Liver (tissue), 9 donors: ENCODE results near the gene SPECC1L. TPM values are rescaled to one million over a fixed set of nuclear protein-coding genes. Genes with fewer than 3 reads are reported as not detected.

Experiments used
- DNase-seq: peaks from one replicate; pipeline ENCODE4 v3.0.0-alpha.2; 2017; ENCODE audit warnings: low spot score
- H3K27ac ChIP-seq, 2 donors: one replicate each; pipeline ENCODE4 v1.7.0; 2013; ENCODE audit warnings: inconsistent platforms in 2 of 2, low read length in 2 of 2, control low read depth in 1 of 2, low read depth in 1 of 2, mild to moderate bottlenecking in 1 of 2
- H3K27me3 ChIP-seq, 4 donors: one replicate each; pipeline versions ENCODE4 v1.6.1 to v1.7.0; 2013; ENCODE audit warnings: low read length in 3 of 4, inconsistent platforms in 1 of 4, mild to moderate bottlenecking in 1 of 4, moderate library complexity in 1 of 4; ENCODE audit not compliant: control insufficient read depth in 4 of 4, insufficient read depth in 4 of 4
- H3K36me3 ChIP-seq, 4 donors: one replicate each; pipeline versions ENCODE4 v1.6.1 to v1.7.0; 2013; ENCODE audit warnings: low read length in 3 of 4, mild to moderate bottlenecking in 3 of 4, low read depth in 1 of 4, moderate library complexity in 1 of 4; ENCODE audit not compliant: control insufficient read depth in 4 of 4, insufficient read depth in 3 of 4
- H3K4me1 ChIP-seq, 4 donors: one replicate each; pipeline versions ENCODE4 v1.6.1 to v1.7.0; 2013; ENCODE audit warnings: low read length in 3 of 4, mild to moderate bottlenecking in 3 of 4, moderate library complexity in 1 of 4; ENCODE audit not compliant: control insufficient read depth in 4 of 4, insufficient read depth in 4 of 4
- H3K4me3 ChIP-seq, 3 donors: one replicate each; pipeline versions ENCODE4 v1.6.1 to v1.7.0; 2013; ENCODE audit warnings: low read length in 3 of 3, control low read depth in 1 of 3, low read depth in 1 of 3, mild to moderate bottlenecking in 1 of 3
- H3K9ac ChIP-seq, 2 donors: one replicate each; pipeline ENCODE4 v1.7.0; 2013; ENCODE audit warnings: low read length in 2 of 2, mild to moderate bottlenecking in 2 of 2, moderate library complexity in 2 of 2, control low read depth in 1 of 2, low read depth in 1 of 2
- H3K9me3 ChIP-seq, 4 donors: one replicate each; pipeline versions ENCODE4 v1.6.1 to v1.7.0; 2013; ENCODE audit warnings: low read length in 3 of 4; ENCODE audit not compliant: control insufficient read depth in 4 of 4
- EGR1 ChIP-seq, 2 donors: IDR thresholded peaks; 2 replicates each; pipeline ENCODE4 v1.6.1; 2016 to 2018; ENCODE audit warnings: antibody characterized with exemption in 2 of 2, low read depth in 2 of 2
- FOXA1 ChIP-seq: IDR thresholded peaks from 2 replicates; pipeline ENCODE4 v1.6.1; 2016; ENCODE audit warnings: antibody characterized with exemption
- FOXA2 ChIP-seq: IDR thresholded peaks from 2 replicates; pipeline ENCODE4 v1.6.1; 2016; ENCODE audit warnings: antibody characterized with exemption
- GABPA ChIP-seq, 2 donors: IDR thresholded peaks in 1 of 2; conservative IDR thresholded peaks in 1 of 2; 2 replicates each; pipeline ENCODE4 v1.6.1; 2016; ENCODE audit warnings: antibody characterized with exemption in 2 of 2, mild to moderate bottlenecking in 1 of 2, moderate library complexity in 1 of 2
- HNF4A ChIP-seq, 2 donors: conservative IDR thresholded peaks; 2 replicates each; pipeline ENCODE4 v1.6.1; 2016; ENCODE audit warnings: antibody characterized with exemption in 2 of 2, mild to moderate bottlenecking in 2 of 2
- HNF4G ChIP-seq: IDR thresholded peaks from 2 replicates; pipeline ENCODE4 v1.6.1; 2016; ENCODE audit warnings: antibody characterized with exemption
- JUND ChIP-seq, 2 donors: IDR thresholded peaks; 2 replicates each; pipeline ENCODE4 v1.6.1; 2016; ENCODE audit warnings: antibody characterized with exemption in 2 of 2
- NR2F2 ChIP-seq: IDR thresholded peaks from 2 replicates; pipeline ENCODE4 v1.6.1; 2016; ENCODE audit warnings: antibody characterized with exemption
- RAD21 ChIP-seq, 2 donors: IDR thresholded peaks; 2 replicates each; pipeline ENCODE4 v1.6.1; 2016; ENCODE audit warnings: antibody characterized with exemption in 2 of 2, mild to moderate bottlenecking in 2 of 2
- REST ChIP-seq: IDR thresholded peaks from 2 replicates; pipeline ENCODE4 v1.6.1; 2016; ENCODE audit warnings: antibody characterized with exemption, mild to moderate bottlenecking
- RXRA ChIP-seq, 2 donors: IDR thresholded peaks; 2 replicates each; pipeline ENCODE4 v1.6.1; 2017 to 2018; ENCODE audit warnings: antibody characterized with exemption in 2 of 2, mild to moderate bottlenecking in 1 of 2
- SP1 ChIP-seq: IDR thresholded peaks from 2 replicates; pipeline ENCODE4 v1.6.1; 2018; ENCODE audit warnings: antibody characterized with exemption, mild to moderate bottlenecking
- TAF1 ChIP-seq: conservative IDR thresholded peaks from 2 replicates; pipeline ENCODE4 v1.6.1; 2016; ENCODE audit warnings: antibody characterized with exemption, mild to moderate bottlenecking
- YY1 ChIP-seq: IDR thresholded peaks from 2 replicates; pipeline ENCODE4 v1.6.1; 2016; ENCODE audit warnings: antibody characterized with exemption, mild to moderate bottlenecking
- ZBTB33 ChIP-seq: IDR thresholded peaks from 2 replicates; pipeline ENCODE4 v1.6.1; 2016; ENCODE audit warnings: antibody characterized with exemption
- WGBS: extraction: QIAGEN DNeasy Blood & Tissue Kit; methylation state at CpG from one replicate; pipeline ENCODE4 v1.1.7; 2013; 5-methylcytosine and 5-hydroxymethylcytosine counted together
- polyA plus RNA-seq, 2 donors: library from polyadenylated mRNA; stranded (reverse) in 1 of 2; unstranded in 1 of 2; fragments of 200-250 nt in 1 of 2; fragments of >200 nt in 1 of 2; fragmentation: Nextera tagmentation in 1 of 2; extraction: Ambion mirVana in 1 of 2; gene quantifications; one replicate each; pipeline versions ENCODE4 v1.2.1 to v1.2.3, GENCODE V29; 2013 to 2015
- total RNA-seq, 2 donors: library from RNA; depleted of rRNA; stranded (reverse); fragments of >200 nt; gene quantifications; one replicate each; pipeline ENCODE4 v1.2.3, GENCODE V29; 2014
- TF ChIP-seq, protein P1 (sequence below): IDR thresholded peaks from 2 replicates; pipeline ENCODE4 v1.6.1; 2016; ENCODE audit warnings: antibody characterized with exemption
- TF ChIP-seq, protein P2 (sequence below): IDR thresholded peaks from 2 replicates; pipeline ENCODE4 v1.6.1; 2016; ENCODE audit warnings: antibody characterized with exemption
- TF ChIP-seq, protein P3 (sequence below): fragments of 150-350 bp; IDR thresholded peaks from 2 replicates; pipeline ENCODE4 v1.5.1; 2017; ENCODE audit warnings: improper control_type of control experiment, low read depth, low read length; ENCODE audit not compliant: missing input control
- donor health status: healthy.
- donor health status: healthy.
- donor health status: healthy.
- donor health status: healthy.
- donor health status: healthy.

SPECC1L gene
- total and polyA plus RNA-seq, 4 donors, result 5.4 to 22.3 (median 12.3) TPM

DNA sequence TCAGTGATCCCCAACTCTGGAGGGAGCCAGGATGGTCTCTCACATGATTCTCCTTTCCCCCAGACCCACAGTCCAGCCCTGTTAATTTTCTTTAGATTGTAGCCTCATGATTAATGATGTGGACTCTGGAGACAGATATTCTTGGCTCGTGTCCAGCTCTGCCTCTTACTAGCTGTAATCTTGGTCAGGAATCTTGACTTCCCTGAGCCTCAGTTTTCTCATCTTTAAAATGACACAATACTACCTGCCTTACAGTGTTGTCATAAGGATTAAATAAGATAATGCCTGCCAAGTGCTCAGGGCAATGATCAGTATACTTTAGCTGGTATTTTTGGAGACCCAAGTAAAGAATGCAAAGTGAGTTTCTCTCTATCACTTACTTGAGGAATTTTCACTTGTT lies 60.0 kb downstream of the SPECC1L start:
- 35% methylated on average over 1 of the region's 1 CpG for WGBS
- Histone ChIP-seq H3K27me3 (no peaks in the 10 kb centered on the region), H3K4me3 (no peak overlapping the region), H3K36me3 (peaks cover 5 to 46% (median 18%) of the 10 kb centered on the region in 4 donors), H3K4me1 (peaks cover 0 to 13% (median 4%) of the 10 kb centered on the region in 4 donors), H3K27ac (no peak overlapping the region), H3K9ac (no peak overlapping the region), H3K9me3 (no peaks in the 10 kb centered on the region)
- no peak for DNase-seq
- TF ChIP-seq ZBTB33 (no peak), HNF4G (no peak), JUND (IDR thresholded peaks at IDR 0.05) (no peak), YY1 (no peak), RXRA (IDR thresholded peaks at IDR 0.05) (no peak)
- TF ChIP-seq, protein P1, sequence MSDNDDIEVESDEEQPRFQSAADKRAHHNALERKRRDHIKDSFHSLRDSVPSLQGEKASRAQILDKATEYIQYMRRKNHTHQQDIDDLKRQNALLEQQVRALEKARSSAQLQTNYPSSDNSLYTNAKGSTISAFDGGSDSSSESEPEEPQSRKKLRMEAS, result no peak

GRCh38 chr22:24331468-24332440 lies 61.1 kb downstream of the SPECC1L start:
- Histone ChIP-seq H3K9ac (no peak overlapping the region), H3K36me3 (peaks cover 5 to 47% (median 19%) of the 10 kb centered on the region in 4 donors), H3K27ac (no peak overlapping the region), H3K9me3 (no peaks in the 10 kb centered on the region), H3K4me3 (no peak overlapping the region), H3K27me3 (no peaks in the 10 kb centered on the region), H3K4me1 (peaks cover 0 to 3% (median under 1%) of the 10 kb centered on the region in 4 donors)
- TF ChIP-seq FOXA2 (no peak), EGR1 (IDR thresholded peaks at IDR 0.05; ENCODE audit: low read depth in 2 of 2) (no peak), YY1 (no peak), FOXA1 (no peak), ZBTB33 (no peak), REST (no peak), JUND (IDR thresholded peaks at IDR 0.05) (no peak), TAF1 (no peak), SP1 (no peak), HNF4A (conservative IDR thresholded peaks at IDR 0.05) (no peak), GABPA (IDR thresholded peaks at IDR 0.05 in 1 of 2, conservative IDR thresholded peaks at IDR 0.05 in 1 of 2) (no peak), NR2F2 (no peak), HNF4G (no peak), RAD21 (IDR thresholded peaks at IDR 0.05) (no peak), RXRA (IDR thresholded peaks at IDR 0.05) (no peak)
- TF ChIP-seq, protein P2, sequence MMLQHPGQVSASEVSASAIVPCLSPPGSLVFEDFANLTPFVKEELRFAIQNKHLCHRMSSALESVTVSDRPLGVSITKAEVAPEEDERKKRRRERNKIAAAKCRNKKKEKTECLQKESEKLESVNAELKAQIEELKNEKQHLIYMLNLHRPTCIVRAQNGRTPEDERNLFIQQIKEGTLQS, result no peak
- TF ChIP-seq, protein P3, sequence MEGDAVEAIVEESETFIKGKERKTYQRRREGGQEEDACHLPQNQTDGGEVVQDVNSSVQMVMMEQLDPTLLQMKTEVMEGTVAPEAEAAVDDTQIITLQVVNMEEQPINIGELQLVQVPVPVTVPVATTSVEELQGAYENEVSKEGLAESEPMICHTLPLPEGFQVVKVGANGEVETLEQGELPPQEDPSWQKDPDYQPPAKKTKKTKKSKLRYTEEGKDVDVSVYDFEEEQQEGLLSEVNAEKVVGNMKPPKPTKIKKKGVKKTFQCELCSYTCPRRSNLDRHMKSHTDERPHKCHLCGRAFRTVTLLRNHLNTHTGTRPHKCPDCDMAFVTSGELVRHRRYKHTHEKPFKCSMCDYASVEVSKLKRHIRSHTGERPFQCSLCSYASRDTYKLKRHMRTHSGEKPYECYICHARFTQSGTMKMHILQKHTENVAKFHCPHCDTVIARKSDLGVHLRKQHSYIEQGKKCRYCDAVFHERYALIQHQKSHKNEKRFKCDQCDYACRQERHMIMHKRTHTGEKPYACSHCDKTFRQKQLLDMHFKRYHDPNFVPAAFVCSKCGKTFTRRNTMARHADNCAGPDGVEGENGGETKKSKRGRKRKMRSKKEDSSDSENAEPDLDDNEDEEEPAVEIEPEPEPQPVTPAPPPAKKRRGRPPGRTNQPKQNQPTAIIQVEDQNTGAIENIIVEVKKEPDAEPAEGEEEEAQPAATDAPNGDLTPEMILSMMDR, result no peak
- TF ChIP-seq, protein P1, result no peak
- DNase-seq, result no peak
- WGBS, result 78% methylated on average over 3 of the region's 3 CpGs
